Sigmoid colon (tissue), 7 donors: ENCODE data around the gene NLRP1. TPM values are rescaled to one million over a fixed set of nuclear protein-coding genes. Genes with fewer than 3 reads are reported as not detected.

Experiments
- DNase-seq: peaks from one replicate; pipeline ENCODE4 v3.0.0-alpha.2; 2019
- H3K27ac ChIP-seq, 4 donors: fragments of 200-600 bp; sonication (generic); one replicate each; pipeline ENCODE4 v1.5.1; 2016 to 2019; ENCODE audit warnings: mild to moderate bottlenecking in 1 of 4
- H3K27me3 ChIP-seq, 3 donors: fragments of 200-600 bp; sonication (generic); one replicate each; pipeline ENCODE4 v1.5.1; 2019; ENCODE audit warnings: mild to moderate bottlenecking in 1 of 3
- H3K36me3 ChIP-seq, 4 donors: fragments of 200-600 bp; sonication (generic); one replicate each; pipeline ENCODE4 v1.5.1; 2016 to 2019
- H3K4me1 ChIP-seq, 4 donors: fragments of 200-600 bp; sonication (generic); one replicate each; pipeline ENCODE4 v1.5.1; 2017 to 2019
- H3K4me3 ChIP-seq, 4 donors: fragments of 200-600 bp; sonication (generic); one replicate each; pipeline ENCODE4 v1.5.1; 2017 to 2019; ENCODE audit warnings: mild to moderate bottlenecking in 2 of 4, moderate library complexity in 1 of 4
- H3K9me3 ChIP-seq, 4 donors: fragments of 200-600 bp in 3 of 4; sonication (generic) in 3 of 4; one replicate each; pipeline versions ENCODE4 v1.5.1 to v1.6.1; 2013 to 2019
- EP300 ChIP-seq, 4 donors: sonication (generic); formaldehyde crosslinking; IDR thresholded peaks; one replicate each; pipeline ENCODE4 v1.6.1; 2017; ENCODE audit warnings: antibody characterized with exemption in 4 of 4
- POLR2A ChIP-seq, 2 donors: fragments of 450-650 bp; IDR thresholded peaks; one replicate each; pipeline ENCODE4 v1.6.1; 2016; ENCODE audit warnings: antibody characterized with exemption in 2 of 2, mild to moderate bottlenecking in 2 of 2, moderate library complexity in 2 of 2
- POLR2AphosphoS5 ChIP-seq, 4 donors: sonication (generic); formaldehyde crosslinking; IDR thresholded peaks; one replicate each; pipeline ENCODE4 v1.6.1; 2017; ENCODE audit warnings: antibody characterized with exemption in 4 of 4
- WGBS, 2 donors: extraction: QIAGEN DNeasy Blood & Tissue Kit; methylation state at CpG; one replicate each; pipeline ENCODE4 v1.1.7; 2013; 5-methylcytosine and 5-hydroxymethylcytosine counted together
- intact Hi-C: fragments of 100-400 bp; cut with DNase I; formaldehyde crosslinking; loops from one replicate; pipeline ENCODE4 v1.15.1; 2023
- polyA plus RNA-seq, 3 donors: library from polyadenylated mRNA; stranded (reverse); fragments of 200-250 nt; gene quantifications; one replicate each; pipeline ENCODE4 v1.2.3, GENCODE V29; 2013
- total RNA-seq, 4 donors: library from RNA; depleted of rRNA; stranded (reverse); fragments of >200 nt; gene quantifications; one replicate each; pipeline ENCODE4 v1.1.0, GENCODE V29; 2016
- TF ChIP-seq, protein P1 (sequence below), 4 experiments: fragments of 450-650 bp in 3 of 4; fragments of 200-600 bp in 1 of 4; IDR thresholded peaks; one replicate each; pipeline ENCODE4 v1.5.1; 2016 to 2019; ENCODE audit warnings: antibody characterized with exemption in 4 of 4, mild to moderate bottlenecking in 3 of 4, moderate library complexity in 2 of 4
- donor health status: healthy with polysubstance abuse.
- donor health status: Bipolar disorder and iron deficiency.
- donor health status: healthy.

NLRP1 gene
- total and polyA plus RNA-seq, 7 donors: 1.8 to 70.3 (median 25.0) TPM

DNA sequence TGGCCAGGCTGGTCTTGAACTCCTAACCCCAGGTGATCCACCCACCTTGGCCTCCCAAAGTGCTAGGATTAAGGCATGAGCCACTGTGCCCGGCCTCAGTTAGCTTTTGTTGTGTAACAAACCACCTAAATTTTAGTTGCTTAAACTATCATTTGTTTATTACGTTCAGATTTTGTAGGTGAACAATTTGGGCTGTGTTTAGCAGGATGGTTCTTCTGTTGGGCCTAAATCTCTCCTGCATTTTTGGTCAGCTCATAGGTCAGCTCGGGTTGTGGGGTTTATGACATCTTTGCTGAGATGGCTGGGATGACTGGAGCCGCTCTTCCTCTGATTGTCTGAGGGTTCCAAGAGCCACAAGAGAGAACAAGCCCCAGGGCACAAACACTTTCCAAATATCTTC, 21.1 kb upstream of the NLRP1 start:
- Histone ChIP-seq H3K4me3 (no peak overlapping the region), H3K27me3 (peaks cover 0 to 29% (median 0%) of the 10 kb centered on the region in 3 donors), H3K9me3 (peaks cover 0 to 3% (median 0%) of the 10 kb centered on the region in 4 donors), H3K27ac (no peak overlapping the region), H3K36me3 (no peaks in the 10 kb centered on the region), H3K4me1 (no peaks in the 10 kb centered on the region)
- TF ChIP-seq EP300 (IDR thresholded peaks at IDR 0.05): no peak
- no peak for TF ChIP-seq POLR2A (IDR thresholded peaks at IDR 0.05)
- TF ChIP-seq POLR2AphosphoS5 (IDR thresholded peaks at IDR 0.05): no peak
- TF ChIP-seq, protein P1, sequence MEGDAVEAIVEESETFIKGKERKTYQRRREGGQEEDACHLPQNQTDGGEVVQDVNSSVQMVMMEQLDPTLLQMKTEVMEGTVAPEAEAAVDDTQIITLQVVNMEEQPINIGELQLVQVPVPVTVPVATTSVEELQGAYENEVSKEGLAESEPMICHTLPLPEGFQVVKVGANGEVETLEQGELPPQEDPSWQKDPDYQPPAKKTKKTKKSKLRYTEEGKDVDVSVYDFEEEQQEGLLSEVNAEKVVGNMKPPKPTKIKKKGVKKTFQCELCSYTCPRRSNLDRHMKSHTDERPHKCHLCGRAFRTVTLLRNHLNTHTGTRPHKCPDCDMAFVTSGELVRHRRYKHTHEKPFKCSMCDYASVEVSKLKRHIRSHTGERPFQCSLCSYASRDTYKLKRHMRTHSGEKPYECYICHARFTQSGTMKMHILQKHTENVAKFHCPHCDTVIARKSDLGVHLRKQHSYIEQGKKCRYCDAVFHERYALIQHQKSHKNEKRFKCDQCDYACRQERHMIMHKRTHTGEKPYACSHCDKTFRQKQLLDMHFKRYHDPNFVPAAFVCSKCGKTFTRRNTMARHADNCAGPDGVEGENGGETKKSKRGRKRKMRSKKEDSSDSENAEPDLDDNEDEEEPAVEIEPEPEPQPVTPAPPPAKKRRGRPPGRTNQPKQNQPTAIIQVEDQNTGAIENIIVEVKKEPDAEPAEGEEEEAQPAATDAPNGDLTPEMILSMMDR (IDR thresholded peaks at IDR 0.05): no peak
- intact Hi-C loops: no loop called here
- WGBS, 2 donors: 43 to 58% methylated on average over 4 of the region's 4 CpGs
- no peak for DNase-seq

DNA sequence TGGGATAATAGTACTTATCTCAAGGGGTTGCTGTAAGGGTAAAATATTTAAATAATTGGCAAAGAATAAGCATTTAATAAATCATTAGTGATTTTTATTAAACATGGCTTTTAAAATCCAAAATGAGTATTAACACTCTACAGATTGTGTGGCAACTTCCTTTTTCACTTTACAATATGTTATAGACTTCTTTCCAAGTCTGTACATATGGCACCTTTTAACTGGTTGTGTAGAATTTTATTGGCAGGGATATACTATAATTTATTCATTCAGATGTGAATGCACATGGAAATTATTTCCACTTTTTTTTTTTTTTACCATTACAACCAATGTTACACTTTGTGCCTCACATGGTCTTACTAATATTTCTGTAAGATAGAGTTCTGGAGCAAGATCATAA, 15.7 kb upstream of the NLRP1 start:
- no peak for TF ChIP-seq POLR2A (IDR thresholded peaks at IDR 0.05)
- no peak for TF ChIP-seq EP300 (IDR thresholded peaks at IDR 0.05)
- no peak for TF ChIP-seq POLR2AphosphoS5 (IDR thresholded peaks at IDR 0.05)
- TF ChIP-seq, protein P1 (IDR thresholded peaks at IDR 0.05): no peak
- intact Hi-C loops: no loop called here
- Histone ChIP-seq H3K27me3 (peaks cover 0 to 50% (median 9%) of the 10 kb centered on the region in 3 donors), H3K36me3 (no peaks in the 10 kb centered on the region), H3K27ac (no peak overlapping the region), H3K9me3 (no peaks in the 10 kb centered on the region), H3K4me3 (no peak overlapping the region), H3K4me1 (no peaks in the 10 kb centered on the region)
- DNase-seq: no peak

DNA sequence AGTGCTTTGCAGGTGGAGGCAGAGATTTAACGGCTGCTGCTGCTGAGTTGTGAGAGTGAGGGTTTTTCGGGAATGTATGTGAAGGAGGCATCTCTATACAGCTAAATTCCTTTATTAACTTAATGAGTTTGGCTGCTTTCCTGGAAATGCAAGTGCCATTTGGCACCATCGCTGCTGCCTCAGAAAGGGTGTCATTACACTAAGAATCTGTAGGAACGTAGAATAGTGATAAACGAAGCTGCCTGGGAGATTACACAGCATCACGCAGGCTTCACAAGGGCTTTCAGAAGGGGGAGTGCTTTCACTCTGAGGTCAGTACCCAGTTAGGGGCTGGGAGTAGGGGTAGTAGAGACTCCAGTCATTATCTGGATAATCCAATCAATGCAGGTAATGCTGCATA, 14.1 kb upstream of the NLRP1 start:
- Histone ChIP-seq H3K9me3 (no peaks in the 10 kb centered on the region), H3K4me1 (no peaks in the 10 kb centered on the region), H3K36me3 (no peaks in the 10 kb centered on the region), H3K27me3 (peaks cover 0 to 58% (median 9%) of the 10 kb centered on the region in 3 donors), H3K4me3 (no peak overlapping the region), H3K27ac (no peak overlapping the region)
- TF ChIP-seq, protein P1 (IDR thresholded peaks at IDR 0.05): no peak
- TF ChIP-seq POLR2AphosphoS5 (IDR thresholded peaks at IDR 0.05) (no peak), POLR2A (IDR thresholded peaks at IDR 0.05) (no peak), EP300 (IDR thresholded peaks at IDR 0.05) (no peak)
- WGBS, 2 donors: 24 to 39% methylated on average over 6 of the region's 6 CpGs
- DNase-seq: no peak
- intact Hi-C loops: no loop called here

DNA sequence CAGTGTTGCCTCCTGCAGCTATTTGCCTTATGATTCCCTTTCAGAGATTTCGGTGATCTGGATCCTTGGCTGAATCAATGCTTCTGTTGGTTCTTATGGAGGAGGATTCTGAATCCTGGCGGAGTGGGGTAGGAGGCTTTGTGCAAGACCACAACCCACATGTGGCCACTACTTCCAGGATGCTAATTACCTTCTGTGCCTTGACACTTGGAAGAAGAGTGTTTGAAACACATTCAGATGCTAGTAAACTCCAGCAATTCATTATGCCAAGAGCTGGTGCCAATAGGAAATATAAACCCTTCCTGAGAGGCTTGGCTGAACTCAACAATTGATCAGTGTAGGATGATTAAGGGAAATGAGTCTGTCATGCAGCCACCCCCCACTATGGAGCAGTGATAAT, 12.1 kb upstream of the NLRP1 start:
- DNase-seq: no peak
- intact Hi-C loops: no loop called here
- Histone ChIP-seq H3K9me3 (no peaks in the 10 kb centered on the region), H3K27ac (no peak overlapping the region), H3K4me3 (no peak overlapping the region), H3K4me1 (no peaks in the 10 kb centered on the region), H3K36me3 (no peaks in the 10 kb centered on the region), H3K27me3 (peaks cover 0 to 59% (median 9%) of the 10 kb centered on the region in 3 donors)
- no peak for TF ChIP-seq EP300 (IDR thresholded peaks at IDR 0.05)
- no peak for TF ChIP-seq POLR2A (IDR thresholded peaks at IDR 0.05)
- TF ChIP-seq POLR2AphosphoS5 (IDR thresholded peaks at IDR 0.05): no peak
- TF ChIP-seq, protein P1 (IDR thresholded peaks at IDR 0.05): no peak
- 77 to 90% methylated on average over 2 of the region's 2 CpGs for WGBS, 2 donors

DNA sequence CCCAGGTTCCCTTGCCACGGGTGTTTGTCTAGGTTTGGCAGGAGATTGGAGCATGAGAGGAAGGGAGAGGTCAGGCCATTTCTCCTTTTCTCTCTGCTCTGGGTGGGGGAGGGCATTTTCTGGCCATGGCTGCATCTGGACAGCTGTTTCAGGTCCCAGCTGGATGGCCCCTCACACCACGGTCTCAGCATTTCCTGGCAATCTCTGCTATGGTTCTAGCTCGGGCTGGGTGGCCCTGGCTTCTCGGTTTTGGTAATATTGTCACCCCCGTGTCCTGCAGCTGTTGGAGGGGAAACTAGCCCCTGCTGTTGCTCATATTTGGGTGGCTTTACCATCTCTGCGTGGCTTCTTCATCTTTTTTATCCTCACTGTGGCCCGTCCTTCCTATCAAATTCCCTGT, 11.5 kb upstream of the NLRP1 start:
- H3K27ac ChIP-seq: no peak overlapping the region
- TF ChIP-seq EP300 (IDR thresholded peaks at IDR 0.05) (no peak), POLR2A (IDR thresholded peaks at IDR 0.05) (no peak), POLR2AphosphoS5 (IDR thresholded peaks at IDR 0.05) (no peak)
- TF ChIP-seq, protein P1 (IDR thresholded peaks at IDR 0.05): no peak
- DNase-seq: no peak
- H3K9me3 ChIP-seq: no peaks in the 10 kb centered on the region
- intact Hi-C loops: no loop called here
- no peaks in the 10 kb centered on the region for H3K36me3 ChIP-seq
- H3K27me3 ChIP-seq: peaks cover 0 to 53% (median 9%) of the 10 kb centered on the region in 3 donors
- H3K4me1 ChIP-seq: no peaks in the 10 kb centered on the region
- WGBS, 2 donors: 53 to 54% methylated on average over 7 of the region's 7 CpGs
- H3K4me3 ChIP-seq: no peak overlapping the region
